GM12878 (cell line): Measurements from ENCODE around the gene PAOX. TPM values are rescaled to one million over a fixed set of nuclear protein-coding genes. Genes with fewer than 3 reads are reported as not detected.
A peak's percentile ranks its signal among the peaks of the same experiment; 100 is the strongest.

Experiments used
- ATAC-seq: fragments of 200-7000 bp; cut with Tn5 transposase; 3 replicates; pipeline ENCODE4 v1.9.1; 2020; ENCODE audit warnings: mild to moderate bottlenecking, moderate library complexity
- BruUV-seq: library from RNA; stranded (reverse); fragments of 400-500 nt; replicated peaks from 2 replicates; lab custom pipeline; 2021; lab: Mats Ljungman, UMichigan
- CTCF ChIA-PET: fragments of 300-600 bp; sonication (Branson Sonifier 250); formaldehyde crosslinking; extraction: SDS; loops from one replicate; lab custom pipeline; 2021; ENCODE audit warnings: inconsistent platforms; lab: Yijun Ruan, JAX
- POLR2A ChIA-PET: fragments of 350-600 bp; formaldehyde crosslinking; extraction: SDS; loops from one replicate; lab custom pipeline; 2021; ENCODE audit warnings: inconsistent platforms; lab: Charles Lee
- RAD21 ChIA-PET: fragments of 300-600 bp; sonication (Branson Sonifier 250); formaldehyde crosslinking; loops from one replicate; lab custom pipeline; 2023; ENCODE audit warnings: antibody characterized with exemption; ENCODE audit not compliant: unreplicated experiment; lab: Charles Lee
- SMC1A ChIA-PET: fragments of 300-600 bp; sonication (Branson Sonifier 250); formaldehyde crosslinking; loops from one replicate; lab custom pipeline; 2023; ENCODE audit not compliant: unreplicated experiment, uncharacterized antibody; lab: Charles Lee
- DNase-seq: peaks from one replicate; pipeline ENCODE4 v3.0.0-alpha.2; 2011; ENCODE audit warnings: low read depth, low spot score
- FAIRE-seq: peaks from 3 replicates; lab custom pipeline; 2011; peaks lifted over from hg19 to GRCh38; lab: Jason Lieb, UNC
- H2AFZ ChIP-seq: 2 replicates; pipeline ENCODE4 v1.6.0; 2011; ENCODE audit warnings: low read depth, low read length, control low read depth; ENCODE audit not compliant: control insufficient read depth
- H3K27ac ChIP-seq: 2 replicates; pipeline ENCODE4 v1.5.1; 2011; ENCODE audit warnings: control low read depth; ENCODE audit not compliant: control insufficient read depth, insufficient read depth
- H3K27me3 ChIP-seq, 2 experiments: replicated peaks in 1 of 2; 2 replicates each; pipeline versions ENCODE4 v1.6.0 to v1.6.1; 2011; ENCODE audit warnings: low read length in 1 of 2; ENCODE audit not compliant: control insufficient read depth in 2 of 2, insufficient read depth in 2 of 2
- H3K36me3 ChIP-seq, 2 experiments: 2 replicates each; pipeline ENCODE4 v1.5.1; 2011; ENCODE audit warnings: low read length in 1 of 2; ENCODE audit not compliant: control insufficient read depth in 2 of 2, insufficient read depth in 2 of 2
- H3K4me1 ChIP-seq: 2 replicates; pipeline ENCODE4 v1.6.1; 2011; ENCODE audit warnings: mild to moderate bottlenecking, low read length, moderate library complexity, mixed read lengths; ENCODE audit not compliant: control insufficient read depth, insufficient read depth
- H3K4me2 ChIP-seq: 2 replicates; pipeline ENCODE4 v1.6.0; 2011; ENCODE audit warnings: control low read depth; ENCODE audit not compliant: control insufficient read depth, insufficient read depth
- H3K4me3 ChIP-seq: fragments of 200-600 bp; sonication (generic); 2 replicates; pipeline ENCODE4 v1.5.1; 2016
- H3K79me2 ChIP-seq: 2 replicates; pipeline ENCODE4 v1.6.0; 2011; ENCODE audit warnings: low read length; ENCODE audit not compliant: control insufficient read depth, insufficient read depth
- H3K9ac ChIP-seq: 2 replicates; pipeline ENCODE4 v1.8.0; 2011; ENCODE audit warnings: low read length, control low read depth, mixed read lengths; ENCODE audit not compliant: control insufficient read depth, insufficient read depth
- H3K9me3 ChIP-seq: replicated peaks from 3 replicates; pipeline ENCODE4 v1.5.1; 2011; ENCODE audit warnings: mild to moderate bottlenecking, low read length; ENCODE audit not compliant: control insufficient read depth, insufficient read depth
- H4K20me1 ChIP-seq: 2 replicates; pipeline ENCODE4 v1.6.0; 2011; ENCODE audit not compliant: control insufficient read depth, insufficient read depth
- ATF2 ChIP-seq: IDR thresholded peaks from 2 replicates; pipeline ENCODE4 v1.6.1; 2012; ENCODE audit warnings: low read length, inconsistent platforms
- BHLHE40 ChIP-seq, 2 experiments: fragments of 450-650 bp in 1 of 2; IDR thresholded peaks; 2 replicates each; pipeline ENCODE4 v1.6.1; 2011 to 2017; ENCODE audit warnings: low read depth in 2 of 2, borderline replicate concordance in 1 of 2, improper control_type of control experiment in 1 of 2, low read length in 1 of 2, mild to moderate bottlenecking in 1 of 2
- CHD2 ChIP-seq: IDR thresholded peaks from 2 replicates; pipeline ENCODE4 v1.6.1; 2011; ENCODE audit warnings: low read depth, low read length, improper control_type of control experiment, borderline replicate concordance
- EP300 ChIP-seq, 2 experiments: fragments of 150-350 bp in 1 of 2; IDR thresholded peaks; 2 replicates each; pipeline ENCODE4 v1.6.1; 2011 to 2012; ENCODE audit warnings: low read depth in 2 of 2, low read length in 2 of 2, borderline replicate concordance in 1 of 2, improper control_type of control experiment in 1 of 2, inconsistent platforms in 1 of 2; ENCODE audit not compliant: control insufficient read depth in 1 of 2
- HDAC6 ChIP-seq: fragments of 200-600 bp; sonication (generic); IDR thresholded peaks from one replicate; pipeline ENCODE4 v1.8.0; 2017; ENCODE audit warnings: antibody characterized with exemption; ENCODE audit not compliant: unreplicated experiment
- IRF4 ChIP-seq: IDR thresholded peaks from 2 replicates; pipeline ENCODE4 v1.6.1; 2011; ENCODE audit warnings: low read depth, low read length
- MLLT1 ChIP-seq: fragments of 450-650 bp; IDR thresholded peaks from 2 replicates; pipeline ENCODE4 v1.6.1; 2016; ENCODE audit warnings: mild to moderate bottlenecking
- MTA2 ChIP-seq: fragments of 450-650 bp; IDR thresholded peaks from 2 replicates; pipeline ENCODE4 v1.6.1; 2016; ENCODE audit warnings: low read depth, mild to moderate bottlenecking, moderate library complexity
- NBN ChIP-seq: fragments of 450-650 bp; IDR thresholded peaks from 2 replicates; pipeline ENCODE4 v1.6.1; 2016
- POLR2AphosphoS5 ChIP-seq: IDR thresholded peaks from 2 replicates; pipeline ENCODE4 v1.6.1; 2011; ENCODE audit warnings: mild to moderate bottlenecking, low read length, inconsistent platforms
- RUNX3 ChIP-seq: IDR thresholded peaks from 2 replicates; pipeline ENCODE4 v1.6.1; 2012; ENCODE audit warnings: low read length, inconsistent platforms
- TCF12 ChIP-seq: IDR thresholded peaks from 2 replicates; pipeline ENCODE4 v1.6.1; 2011; ENCODE audit warnings: low read depth, mild to moderate bottlenecking, low read length
- WGBS: methylation state at CpG from one replicate; pipeline ENCODE4 v1.1.6; 2016; ENCODE audit warnings: low lambda C conversion rate; ENCODE audit not compliant: insufficient replicate concordance, insufficient coverage; ENCODE audit errors: missing lambda C conversion rate; 5-methylcytosine and 5-hydroxymethylcytosine counted together
- in situ Hi-C: fragments of 300-500 bp; cut with MboI; formaldehyde crosslinking; loops from 9 replicates; pipeline ENCODE4 v1.14.3; 2018; ENCODE audit warnings: mixed read lengths
- intact Hi-C: fragments of 100-400 bp; cut with micrococcal nuclease; formaldehyde crosslinking; loops from one replicate; pipeline ENCODE4 v1.14.2; 2022; ENCODE audit not compliant: unreplicated experiment
- polyA plus RNA-seq, 11 experiments: library from polyadenylated mRNA; depleted of rRNA in 4 of 11; unstranded in 6 of 11; stranded (reverse) in 5 of 11; fragments of >200 nt; fragmentation: Nextera tagmentation in 4 of 11; fragmentation: Illumina TruSeq in 1 of 11; extraction: Ambion mirVana in 4 of 11; extraction: Trizol in 1 of 11; gene quantifications; 1 replicate in 1 of 11; 2 replicates in 10 of 11; pipeline versions ENCODE4 v1.2.1 to v1.2.3, GENCODE V29; 2011 to 2016; ENCODE audit warnings: inconsistent platforms in 2 of 11, missing spikeins in 2 of 11, low read depth in 1 of 11
- total RNA-seq, 4 experiments: library from RNA; depleted of rRNA in 3 of 4; stranded (reverse); fragments of >200 nt in 3 of 4; fragmentation: Illumina TruSeq in 1 of 4; extraction: Trizol in 1 of 4; gene quantifications; 2 replicates each; pipeline versions ENCODE4 v1.2.1 to v1.2.3, GENCODE V29; 2013 to 2021
- TF ChIP-seq, protein P1 (sequence below): IDR thresholded peaks from 2 replicates; pipeline ENCODE4 v1.6.1; 2011; ENCODE audit warnings: borderline replicate concordance, low read depth, mild to moderate bottlenecking, moderate library complexity, low read length; ENCODE audit not compliant: insufficient read depth, poor library complexity, severe bottlenecking
- TF ChIP-seq, protein P2 (sequence below): IDR thresholded peaks from 2 replicates; pipeline ENCODE4 v1.6.1; 2012; ENCODE audit warnings: mild to moderate bottlenecking, low read depth, low read length

Gene PAOX
- total and polyA plus RNA-seq, 10 of the 15 experiments (the other 5 are each of a cell fraction or from before 2014, with no cell fraction given), result 1.2 to 22.2 (median 10.5) TPM

- no TSS peak for BruUV-seq
- Histone ChIP-seq H3K4me1 (peaks cover 18% of the 10 kb centered on the region), H3K79me2 (no peaks in the 10 kb centered on the region; the same call in 1 of the 2 replicates), H3K4me3 (peak overlapping the region; percentile 15; the same call in 1 of the 2 replicates), H3K27ac (peak overlapping the region; percentile 57), H3K9ac (no peak overlapping the region), H4K20me1 (no peaks in the 10 kb centered on the region), H3K27me3 (no peaks in the 10 kb centered on the region), H3K9me3 (no peaks in the 10 kb centered on the region), H3K4me2 (peak overlapping the region; percentile 69), H3K36me3 (peaks cover 5% of the 10 kb centered on the region in 2 experiments), H2AFZ (peak overlapping the region; percentile 52)
- intact Hi-C loops (no loop called here), in situ Hi-C loops (no loop called here)
- SMC1A ChIA-PET, result interaction anchor here (0.9 to 2.3 kb wide), 6 partner anchors 11 to 44 kb away, joined by 3 to 16 read pairs (median 4); partner anchors contain the start of genes ECHS1 and PAOX
- no peak for DNase-seq
- RAD21 ChIA-PET, result interaction anchor here (1.3 to 1.6 kb wide), 2 partner anchors 16 to 28 kb away, joined by 6 to 7 read pairs; no protein-coding TSS in a partner anchor
- POLR2A ChIA-PET, result interaction anchor here (1.1 to 1.2 kb wide), 4 partner anchors 9 to 31 kb away, joined by 4 to 5 read pairs (median 4); partner anchors contain the start of genes ECHS1 and PAOX
- CTCF ChIA-PET, result interaction anchor here (1.0 to 2.4 kb wide), 3 partner anchors 9 to 47 kb away, joined by 3 to 14 read pairs (median 3); no protein-coding TSS in a partner anchor
- ATAC-seq, result no peak
- WGBS, result 33% methylated on average over 18 of the region's 18 CpGs
- FAIRE-seq, result no peak
- TF ChIP-seq RUNX3 (peak; percentile 49), CHD2 (0 out of 2 replicates have a peak, but pooled peaks have one; percentile 25), IRF4 (no peak), BHLHE40 (IDR thresholded peaks at IDR 0.05; ENCODE audit: borderline replicate concordance in 1 of 2, low read depth in 2 of 2, low read length in 1 of 2) (no peak; a peak in 2 of 4 replicates), NBN (0 out of 2 replicates have a peak, but pooled peaks have one; percentile 26), HDAC6 (no peak), ATF2 (0 out of 2 replicates have a peak, but pooled peaks have one; percentile 14), MLLT1 (0 out of 2 replicates have a peak, but pooled peaks have one; percentile 19), MTA2 (0 out of 2 replicates have a peak, but pooled peaks have one; percentile 18), EP300 (IDR thresholded peaks at IDR 0.05; ENCODE audit: borderline replicate concordance in 1 of 2, control insufficient read depth in 1 of 2, low read depth in 2 of 2, low read length in 2 of 2) (no peak), POLR2AphosphoS5 (peak; percentile 56), TCF12 (no peak)
- TF ChIP-seq, protein P1, sequence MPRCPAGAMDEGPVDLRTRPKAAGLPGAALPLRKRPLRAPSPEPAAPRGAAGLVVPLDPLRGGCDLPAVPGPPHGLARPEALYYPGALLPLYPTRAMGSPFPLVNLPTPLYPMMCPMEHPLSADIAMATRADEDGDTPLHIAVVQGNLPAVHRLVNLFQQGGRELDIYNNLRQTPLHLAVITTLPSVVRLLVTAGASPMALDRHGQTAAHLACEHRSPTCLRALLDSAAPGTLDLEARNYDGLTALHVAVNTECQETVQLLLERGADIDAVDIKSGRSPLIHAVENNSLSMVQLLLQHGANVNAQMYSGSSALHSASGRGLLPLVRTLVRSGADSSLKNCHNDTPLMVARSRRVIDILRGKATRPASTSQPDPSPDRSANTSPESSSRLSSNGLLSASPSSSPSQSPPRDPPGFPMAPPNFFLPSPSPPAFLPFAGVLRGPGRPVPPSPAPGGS, result no peak
- TF ChIP-seq, protein P2, sequence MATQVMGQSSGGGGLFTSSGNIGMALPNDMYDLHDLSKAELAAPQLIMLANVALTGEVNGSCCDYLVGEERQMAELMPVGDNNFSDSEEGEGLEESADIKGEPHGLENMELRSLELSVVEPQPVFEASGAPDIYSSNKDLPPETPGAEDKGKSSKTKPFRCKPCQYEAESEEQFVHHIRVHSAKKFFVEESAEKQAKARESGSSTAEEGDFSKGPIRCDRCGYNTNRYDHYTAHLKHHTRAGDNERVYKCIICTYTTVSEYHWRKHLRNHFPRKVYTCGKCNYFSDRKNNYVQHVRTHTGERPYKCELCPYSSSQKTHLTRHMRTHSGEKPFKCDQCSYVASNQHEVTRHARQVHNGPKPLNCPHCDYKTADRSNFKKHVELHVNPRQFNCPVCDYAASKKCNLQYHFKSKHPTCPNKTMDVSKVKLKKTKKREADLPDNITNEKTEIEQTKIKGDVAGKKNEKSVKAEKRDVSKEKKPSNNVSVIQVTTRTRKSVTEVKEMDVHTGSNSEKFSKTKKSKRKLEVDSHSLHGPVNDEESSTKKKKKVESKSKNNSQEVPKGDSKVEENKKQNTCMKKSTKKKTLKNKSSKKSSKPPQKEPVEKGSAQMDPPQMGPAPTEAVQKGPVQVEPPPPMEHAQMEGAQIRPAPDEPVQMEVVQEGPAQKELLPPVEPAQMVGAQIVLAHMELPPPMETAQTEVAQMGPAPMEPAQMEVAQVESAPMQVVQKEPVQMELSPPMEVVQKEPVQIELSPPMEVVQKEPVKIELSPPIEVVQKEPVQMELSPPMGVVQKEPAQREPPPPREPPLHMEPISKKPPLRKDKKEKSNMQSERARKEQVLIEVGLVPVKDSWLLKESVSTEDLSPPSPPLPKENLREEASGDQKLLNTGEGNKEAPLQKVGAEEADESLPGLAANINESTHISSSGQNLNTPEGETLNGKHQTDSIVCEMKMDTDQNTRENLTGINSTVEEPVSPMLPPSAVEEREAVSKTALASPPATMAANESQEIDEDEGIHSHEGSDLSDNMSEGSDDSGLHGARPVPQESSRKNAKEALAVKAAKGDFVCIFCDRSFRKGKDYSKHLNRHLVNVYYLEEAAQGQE, result no peak
These were observed 17.2 kb upstream of the PAOX start for GRCh38 chr10:133361773-133362441.
